Fibroblast of skin of left biceps (primary cell): Measurements from ENCODE around the gene RTN4RL1.
"Not testable (repeated sequence)": the region's sequence is repeated elsewhere in the genome, so short reads cannot be mapped to it uniquely, and the experiment has no call there.

ENCODE experiments used
- DNase-seq, 2 experiments: peaks; one replicate each; pipeline ENCODE4 v3.0.0-alpha.2; 2013; ENCODE audit warnings: low read depth in 2 of 2

The RTN4RL1 gene

GRCh38 chr17:1896243-1897104 lies 128.7 kb downstream of the RTN4RL1 start:
- no peak for DNase-seq

DNA sequence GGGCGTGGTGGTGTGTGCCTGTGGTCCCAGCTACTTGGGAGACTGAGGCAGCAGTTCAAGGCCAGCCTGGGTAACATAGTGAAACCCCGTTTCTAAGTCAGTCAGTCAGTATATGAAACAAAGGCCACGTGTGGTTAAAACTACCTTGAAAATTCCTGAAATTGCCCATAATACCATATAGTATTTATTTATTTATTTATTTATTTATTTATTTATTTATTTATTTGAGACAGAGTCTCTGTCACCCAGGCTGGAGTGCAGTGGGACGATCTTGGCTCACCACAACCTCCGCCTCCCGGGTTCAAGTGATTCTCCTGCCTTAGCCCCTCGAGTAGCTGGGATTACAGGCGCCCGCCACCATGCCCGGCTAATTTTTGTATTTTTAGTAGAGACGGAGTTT lies 129.7 kb downstream of the RTN4RL1 start:
- not testable (repeated sequence) for DNase-seq

- no peak for DNase-seq
Observed at GRCh38 chr17:1894753-1895339, 130.3 kb downstream of the RTN4RL1 start.

DNA sequence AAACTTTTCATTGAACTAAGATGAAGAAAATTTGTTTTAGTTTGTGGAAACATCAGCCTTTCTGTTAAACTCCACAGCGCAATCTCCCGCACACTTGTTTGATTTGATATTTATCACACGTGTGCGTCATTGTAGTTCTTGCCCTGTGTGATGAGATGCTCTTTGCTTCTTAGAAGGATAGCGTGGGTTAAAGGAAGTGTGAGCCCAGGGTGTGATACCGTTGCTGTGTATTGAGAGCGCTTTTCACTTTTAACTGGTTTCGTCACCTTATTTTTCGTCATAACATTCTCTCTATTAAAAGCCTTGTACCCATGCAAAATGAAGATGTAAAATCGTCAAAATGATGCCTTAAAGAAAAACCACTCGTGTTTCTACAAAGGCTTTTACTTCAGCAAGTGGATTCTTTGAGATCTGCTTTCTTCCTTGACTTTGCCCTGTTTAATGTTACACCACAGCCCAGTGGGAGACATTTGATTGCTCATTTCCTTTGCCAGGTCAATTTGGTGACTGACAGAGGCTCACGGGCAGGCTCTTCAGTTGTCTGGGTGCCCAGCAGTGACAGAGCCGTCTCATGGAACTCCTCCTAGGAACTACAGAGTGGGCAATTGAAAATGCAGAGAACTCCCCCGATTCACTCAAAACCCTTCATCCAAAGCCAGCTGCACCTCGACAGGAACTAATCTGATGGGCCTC lies 134.2 kb downstream of the RTN4RL1 start:
- no peak for DNase-seq

DNA sequence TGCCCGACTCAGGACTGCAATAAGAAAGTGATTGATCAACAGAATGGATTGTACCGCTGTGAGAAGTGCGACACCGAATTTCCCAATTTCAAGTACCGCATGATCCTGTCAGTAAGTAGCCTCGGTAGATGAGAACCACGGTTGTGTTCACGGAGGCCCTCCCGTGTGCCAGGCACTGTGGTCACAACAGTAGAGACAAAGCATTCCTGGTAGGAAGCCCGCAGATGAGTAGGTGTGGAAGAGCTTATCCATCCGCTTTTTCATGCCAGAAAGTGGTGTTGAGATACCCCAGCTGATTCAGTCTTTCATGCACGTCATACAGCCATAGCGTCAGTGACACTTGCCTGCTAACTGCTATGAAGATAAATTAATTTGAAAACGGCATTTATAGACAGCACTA lies 136.4 kb downstream of the RTN4RL1 start:
- no peak for DNase-seq
